Neural cell (in vitro differentiated cells): ENCODE data around the gene CD70.

ENCODE experiments used
- EP300 ChIP-seq: fragments of 450-650 bp; conservative IDR thresholded peaks from 2 replicates; pipeline ENCODE4 v1.6.1; 2014; ENCODE audit warnings: antibody characterized with exemption, mild to moderate bottlenecking, moderate library complexity; ENCODE audit not compliant: poor library complexity, severe bottlenecking
- EZH2 ChIP-seq: fragments of 200-600, 300-800 bp; shearing (Covaris generic), sonication (generic); IDR thresholded peaks from 2 replicates; pipeline ENCODE4 v1.6.1; 2014; ENCODE audit warnings: antibody characterized with exemption, low read length, borderline replicate concordance, mild to moderate bottlenecking; ENCODE audit not compliant: insufficient read depth, poor library complexity, severe bottlenecking
- MXI1 ChIP-seq: fragments of 450-650 bp; conservative IDR thresholded peaks from 2 replicates; pipeline ENCODE4 v1.6.1; 2014; ENCODE audit warnings: antibody characterized with exemption, mild to moderate bottlenecking; ENCODE audit not compliant: poor library complexity, severe bottlenecking
- POLR2AphosphoS5 ChIP-seq: IDR thresholded peaks from 2 replicates; pipeline ENCODE4 v1.6.1; 2012
- RAD21 ChIP-seq: fragments of 450-650 bp; conservative IDR thresholded peaks from 2 replicates; pipeline ENCODE4 v1.6.1; 2014; ENCODE audit warnings: antibody characterized with exemption, mild to moderate bottlenecking, moderate library complexity
- SMC3 ChIP-seq: fragments of 450-650 bp; conservative IDR thresholded peaks from 2 replicates; pipeline ENCODE4 v1.6.1; 2014; ENCODE audit warnings: antibody characterized with exemption, mild to moderate bottlenecking, moderate library complexity; ENCODE audit not compliant: poor library complexity
- TAF1 ChIP-seq: IDR thresholded peaks from 2 replicates; pipeline ENCODE4 v1.6.1; 2012; ENCODE audit warnings: low read depth
- TF ChIP-seq, protein P1 (sequence below): fragments of 450-650 bp; IDR thresholded peaks from 2 replicates; pipeline ENCODE4 v1.5.1; 2014; ENCODE audit warnings: antibody characterized with exemption, mild to moderate bottlenecking, moderate library complexity; ENCODE audit not compliant: poor library complexity, severe bottlenecking
- TF ChIP-seq, protein P2 (sequence below): IDR thresholded peaks from 2 replicates; pipeline ENCODE4 v1.6.1; 2012; ENCODE audit warnings: borderline replicate concordance

DNA sequence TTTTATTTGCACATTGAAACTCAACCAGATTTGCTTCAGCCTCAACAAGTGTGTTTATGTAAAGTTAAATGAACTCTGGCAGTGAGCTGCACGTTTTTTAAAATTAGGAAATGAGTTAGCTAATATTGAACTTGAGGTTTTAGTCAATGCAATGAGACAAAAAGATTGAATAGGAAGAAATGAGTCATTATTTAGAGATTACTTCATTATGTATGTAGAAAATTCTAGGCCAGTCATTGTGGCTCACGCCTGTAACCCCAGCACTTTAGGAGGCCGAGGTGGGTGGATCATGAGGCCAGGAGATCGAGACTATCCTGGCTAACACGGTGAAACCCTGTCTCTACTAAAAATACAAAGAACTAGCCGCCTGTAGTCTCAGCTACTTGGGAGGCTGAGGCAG, 22.8 kb upstream of the CD70 start:
- TF ChIP-seq, protein P1, sequence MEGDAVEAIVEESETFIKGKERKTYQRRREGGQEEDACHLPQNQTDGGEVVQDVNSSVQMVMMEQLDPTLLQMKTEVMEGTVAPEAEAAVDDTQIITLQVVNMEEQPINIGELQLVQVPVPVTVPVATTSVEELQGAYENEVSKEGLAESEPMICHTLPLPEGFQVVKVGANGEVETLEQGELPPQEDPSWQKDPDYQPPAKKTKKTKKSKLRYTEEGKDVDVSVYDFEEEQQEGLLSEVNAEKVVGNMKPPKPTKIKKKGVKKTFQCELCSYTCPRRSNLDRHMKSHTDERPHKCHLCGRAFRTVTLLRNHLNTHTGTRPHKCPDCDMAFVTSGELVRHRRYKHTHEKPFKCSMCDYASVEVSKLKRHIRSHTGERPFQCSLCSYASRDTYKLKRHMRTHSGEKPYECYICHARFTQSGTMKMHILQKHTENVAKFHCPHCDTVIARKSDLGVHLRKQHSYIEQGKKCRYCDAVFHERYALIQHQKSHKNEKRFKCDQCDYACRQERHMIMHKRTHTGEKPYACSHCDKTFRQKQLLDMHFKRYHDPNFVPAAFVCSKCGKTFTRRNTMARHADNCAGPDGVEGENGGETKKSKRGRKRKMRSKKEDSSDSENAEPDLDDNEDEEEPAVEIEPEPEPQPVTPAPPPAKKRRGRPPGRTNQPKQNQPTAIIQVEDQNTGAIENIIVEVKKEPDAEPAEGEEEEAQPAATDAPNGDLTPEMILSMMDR: no peak
- TF ChIP-seq MXI1 (no peak), POLR2AphosphoS5 (no peak), EZH2 (no peak), RAD21 (no peak), SMC3 (no peak), TAF1 (no peak), EP300 (no peak)
- TF ChIP-seq, protein P2, sequence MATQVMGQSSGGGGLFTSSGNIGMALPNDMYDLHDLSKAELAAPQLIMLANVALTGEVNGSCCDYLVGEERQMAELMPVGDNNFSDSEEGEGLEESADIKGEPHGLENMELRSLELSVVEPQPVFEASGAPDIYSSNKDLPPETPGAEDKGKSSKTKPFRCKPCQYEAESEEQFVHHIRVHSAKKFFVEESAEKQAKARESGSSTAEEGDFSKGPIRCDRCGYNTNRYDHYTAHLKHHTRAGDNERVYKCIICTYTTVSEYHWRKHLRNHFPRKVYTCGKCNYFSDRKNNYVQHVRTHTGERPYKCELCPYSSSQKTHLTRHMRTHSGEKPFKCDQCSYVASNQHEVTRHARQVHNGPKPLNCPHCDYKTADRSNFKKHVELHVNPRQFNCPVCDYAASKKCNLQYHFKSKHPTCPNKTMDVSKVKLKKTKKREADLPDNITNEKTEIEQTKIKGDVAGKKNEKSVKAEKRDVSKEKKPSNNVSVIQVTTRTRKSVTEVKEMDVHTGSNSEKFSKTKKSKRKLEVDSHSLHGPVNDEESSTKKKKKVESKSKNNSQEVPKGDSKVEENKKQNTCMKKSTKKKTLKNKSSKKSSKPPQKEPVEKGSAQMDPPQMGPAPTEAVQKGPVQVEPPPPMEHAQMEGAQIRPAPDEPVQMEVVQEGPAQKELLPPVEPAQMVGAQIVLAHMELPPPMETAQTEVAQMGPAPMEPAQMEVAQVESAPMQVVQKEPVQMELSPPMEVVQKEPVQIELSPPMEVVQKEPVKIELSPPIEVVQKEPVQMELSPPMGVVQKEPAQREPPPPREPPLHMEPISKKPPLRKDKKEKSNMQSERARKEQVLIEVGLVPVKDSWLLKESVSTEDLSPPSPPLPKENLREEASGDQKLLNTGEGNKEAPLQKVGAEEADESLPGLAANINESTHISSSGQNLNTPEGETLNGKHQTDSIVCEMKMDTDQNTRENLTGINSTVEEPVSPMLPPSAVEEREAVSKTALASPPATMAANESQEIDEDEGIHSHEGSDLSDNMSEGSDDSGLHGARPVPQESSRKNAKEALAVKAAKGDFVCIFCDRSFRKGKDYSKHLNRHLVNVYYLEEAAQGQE: no peak
